ENCODE results near the gene PACS1.

PACS1 gene

DNA sequence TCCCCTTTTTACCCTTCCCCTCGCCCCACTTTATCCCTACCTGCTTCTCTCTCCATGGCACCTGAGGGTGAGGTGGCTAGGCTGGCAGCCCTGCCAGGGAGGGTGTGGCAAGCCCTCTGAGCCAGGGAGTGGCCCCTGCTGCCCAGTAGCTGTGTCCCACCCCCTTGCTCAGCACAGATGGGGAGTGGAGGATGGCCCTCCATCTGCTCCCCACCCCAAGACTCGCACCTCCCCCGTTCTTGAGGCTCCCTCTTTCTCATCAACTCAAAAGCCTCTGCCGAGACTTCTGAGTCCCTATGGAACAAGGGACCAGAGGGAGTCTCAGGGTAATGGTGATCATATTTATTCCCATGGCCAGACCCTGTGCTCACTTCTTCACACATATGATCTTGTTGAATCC, 223.3 kb downstream of the PACS1 start:
- no peak for DNase-seq

DNA sequence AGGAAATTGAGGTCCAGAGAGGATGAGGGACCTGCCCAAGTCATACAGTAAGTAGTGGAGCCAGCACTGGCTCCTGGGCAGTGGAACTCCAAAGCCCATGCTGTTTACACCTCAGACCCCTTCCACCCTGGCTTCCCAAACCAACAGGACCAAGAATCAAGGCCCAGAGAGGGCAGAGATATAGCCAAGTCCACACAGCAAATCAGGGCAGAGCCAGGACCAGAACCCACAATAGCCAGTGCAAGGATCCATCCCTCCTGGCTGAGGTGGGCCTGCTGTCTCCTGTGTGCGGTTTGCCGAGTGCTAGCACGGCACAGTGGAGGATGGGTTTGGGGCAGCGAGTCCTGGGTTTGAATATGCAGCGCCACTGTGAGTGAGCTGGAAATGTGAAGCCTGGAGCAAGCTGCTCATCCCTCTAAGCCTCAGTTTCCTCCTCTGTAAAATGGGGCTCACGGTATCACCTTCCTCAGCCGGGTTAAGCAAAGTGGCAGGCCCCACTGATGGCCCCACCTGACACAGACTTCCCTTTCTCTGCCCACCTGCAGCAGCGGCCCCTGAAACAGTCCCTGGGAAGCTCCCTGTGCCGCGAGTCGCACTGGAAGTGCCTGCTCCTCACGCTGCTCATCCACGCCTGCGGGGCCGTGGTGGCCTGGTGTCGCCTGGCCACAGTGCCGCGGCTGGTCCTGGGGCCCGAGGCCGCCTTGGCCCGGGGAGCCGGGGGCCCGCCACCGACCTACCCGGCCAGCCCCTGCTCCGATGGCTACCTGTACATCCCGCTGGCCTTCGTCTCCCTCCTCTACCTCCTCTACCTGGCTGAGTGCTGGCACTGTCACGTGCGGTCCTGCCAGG, 223.9 kb downstream of the PACS1 start:
- no peak for DNase-seq

All from activated CD4-positive, alpha-beta T cell treated with anti-CD3 and anti-CD28 coated beads for 4 hours (primary cell).